Activated CD8-positive, alpha-beta memory T cell treated with anti-CD3 and anti-CD28 coated beads, Interleukin-2, amount 10 ng/mL, durations not matched to agents 7 days and 5 days (primary cell): ENCODE measurements around the gene PDS5A. TPM values are rescaled to one million over a fixed set of nuclear protein-coding genes. Genes with fewer than 3 reads are reported as not detected.
"Not testable (repeated sequence)": the region's sequence is repeated elsewhere in the genome, so short reads cannot be mapped to it uniquely, and the experiment has no call there.

Experiments used
- ATAC-seq: fragments of 150-1000 bp; cut with Tn5 transposase; one replicate; pipeline ENCODE4 v1.10.0; 2021; ENCODE audit warnings: moderate library complexity
- CTCF ChIA-PET: fragments of 350-600 bp; sonication (Branson Sonifier 250); formaldehyde crosslinking; loops from one replicate; lab custom pipeline; 2021; ENCODE audit warnings: antibody characterized with exemption; lab: Charles Lee
- DNase-seq: peaks from one replicate; pipeline ENCODE4 v3.0.0-alpha.2; 2020
- H3K27ac Mint-ChIP-seq: one replicate; pipeline ENCODE4 v1.8.0; 2021; ENCODE audit warnings: mild to moderate bottlenecking, mixed read lengths
- H3K27me3 Mint-ChIP-seq: one replicate; pipeline ENCODE4 v1.8.0; 2021; ENCODE audit warnings: mixed read lengths
- H3K36me3 Mint-ChIP-seq: one replicate; pipeline ENCODE4 v1.8.0; 2021; ENCODE audit warnings: mild to moderate bottlenecking, mixed read lengths
- H3K4me1 Mint-ChIP-seq: one replicate; pipeline ENCODE4 v1.8.0; 2021; ENCODE audit warnings: mixed read lengths
- H3K4me3 Mint-ChIP-seq: one replicate; pipeline ENCODE4 v1.8.0; 2021; ENCODE audit warnings: mild to moderate bottlenecking, moderate library complexity, mixed read lengths
- H3K9me3 Mint-ChIP-seq: one replicate; pipeline ENCODE4 v1.8.0; 2022; ENCODE audit warnings: low read depth, mixed read lengths
- total RNA-seq, 2 experiments: library from RNA; stranded (reverse); gene quantifications; one replicate each; pipeline ENCODE4 v1.2.3, GENCODE V29; 2021

The PDS5A gene
- total RNA-seq, 2 experiments from 2014 or later, result 115 to 116 TPM

GRCh38 chr4:39825090-39825489 is 152.6 kb downstream of the PDS5A start:
- Mint-ChIP-seq H3K27me3 (no peaks in the 10 kb centered on the region), H3K4me3 (no peak overlapping the region), H3K27ac (no peak overlapping the region), H3K9me3 (no peaks in the 10 kb centered on the region), H3K36me3 (peaks cover 39% of the 10 kb centered on the region), H3K4me1 (no peaks in the 10 kb centered on the region)
- CTCF ChIA-PET, result no interaction called here
- DNase-seq (no peak), ATAC-seq (no peak)

GRCh38 chr4:39823191-39823590 is 154.5 kb downstream of the PDS5A start:
- ATAC-seq (no peak), DNase-seq (no peak)
- H3K27me3 Mint-ChIP-seq, result no peaks in the 10 kb centered on the region
- H3K4me1 Mint-ChIP-seq, result no peaks in the 10 kb centered on the region
- CTCF ChIA-PET, result no interaction called here
- peaks cover 26% of the 10 kb centered on the region for H3K36me3 Mint-ChIP-seq
- no peak overlapping the region for H3K4me3 Mint-ChIP-seq
- no peak overlapping the region for H3K27ac Mint-ChIP-seq
- H3K9me3 Mint-ChIP-seq, result no peaks in the 10 kb centered on the region

- Mint-ChIP-seq H3K36me3 (peaks cover 23% of the 10 kb centered on the region), H3K27me3 (no peaks in the 10 kb centered on the region), H3K4me1 (no peaks in the 10 kb centered on the region), H3K9me3 (no peaks in the 10 kb centered on the region), H3K4me3 (no peak overlapping the region), H3K27ac (no peak overlapping the region)
- CTCF ChIA-PET, result no interaction called here
- no peak for DNase-seq
- no peak for ATAC-seq
These were observed 155.0 kb downstream of the PDS5A start for GRCh38 chr4:39822662-39823061.

GRCh38 chr4:39821951-39822350 is 155.8 kb downstream of the PDS5A start:
- no peak for ATAC-seq
- no peaks in the 10 kb centered on the region for H3K4me1 Mint-ChIP-seq
- CTCF ChIA-PET, result no interaction called here
- no peaks in the 10 kb centered on the region for H3K27me3 Mint-ChIP-seq
- H3K36me3 Mint-ChIP-seq, result peaks cover 21% of the 10 kb centered on the region
- H3K27ac Mint-ChIP-seq, result no peak overlapping the region
- no peak for DNase-seq
- H3K4me3 Mint-ChIP-seq, result no peak overlapping the region
- no peaks in the 10 kb centered on the region for H3K9me3 Mint-ChIP-seq

GRCh38 chr4:39820186-39820585 is 157.5 kb downstream of the PDS5A start:
- Mint-ChIP-seq H3K27ac (no peak overlapping the region), H3K27me3 (no peaks in the 10 kb centered on the region), H3K9me3 (no peaks in the 10 kb centered on the region), H3K4me1 (no peaks in the 10 kb centered on the region), H3K4me3 (no peak overlapping the region), H3K36me3 (peaks cover 19% of the 10 kb centered on the region)
- no peak for ATAC-seq
- DNase-seq, result no peak
- CTCF ChIA-PET, result no interaction called here

- Mint-ChIP-seq H3K27me3 (no peaks in the 10 kb centered on the region), H3K9me3 (no peaks in the 10 kb centered on the region), H3K4me1 (no peaks in the 10 kb centered on the region), H3K4me3 (no peak overlapping the region), H3K36me3 (peaks cover 11% of the 10 kb centered on the region), H3K27ac (no peak overlapping the region)
- CTCF ChIA-PET, result no interaction called here
- no peak for DNase-seq
- no peak for ATAC-seq
These were observed 159.1 kb downstream of the PDS5A start for GRCh38 chr4:39818646-39819045.

- Mint-ChIP-seq H3K27ac (peak overlapping the region; percentile 79), H3K4me1 (no peaks in the 10 kb centered on the region), H3K9me3 (peaks cover 4% of the 10 kb centered on the region), H3K4me3 (peak overlapping the region; percentile 51), H3K27me3 (no peaks in the 10 kb centered on the region), H3K36me3 (peaks cover 8% of the 10 kb centered on the region)
- CTCF ChIA-PET, result no interaction called here
- peak; percentile 38 for ATAC-seq
- peak; percentile 48 for DNase-seq
These were observed 163.1 kb downstream of the PDS5A start for GRCh38 chr4:39814403-39815185.

GRCh38 chr4:39813761-39814160 is 163.9 kb downstream of the PDS5A start:
- ATAC-seq, DNase-seq, H3K36me3 Mint-ChIP-seq, CTCF ChIA-PET, H3K4me1 Mint-ChIP-seq, H3K27me3 Mint-ChIP-seq, H3K4me3 Mint-ChIP-seq, H3K9me3 Mint-ChIP-seq: not testable (repeated sequence)
- H3K27ac Mint-ChIP-seq, result peak overlapping the region; percentile 79

- peak overlapping the region; percentile 62 for H3K27ac Mint-ChIP-seq
- CTCF ChIA-PET, H3K4me3 Mint-ChIP-seq, H3K27me3 Mint-ChIP-seq, H3K9me3 Mint-ChIP-seq, H3K36me3 Mint-ChIP-seq, H3K4me1 Mint-ChIP-seq, ATAC-seq, DNase-seq: not testable (repeated sequence)
These were observed 164.7 kb downstream of the PDS5A start for GRCh38 chr4:39813033-39813432.

- Mint-ChIP-seq H3K4me1 (no peaks in the 10 kb centered on the region), H3K9me3 (peaks cover 6% of the 10 kb centered on the region), H3K27me3 (no peaks in the 10 kb centered on the region), H3K36me3 (peaks cover 8% of the 10 kb centered on the region), H3K27ac (peak overlapping the region; percentile 30), H3K4me3 (no peak overlapping the region)
- ATAC-seq (peak; percentile 31), DNase-seq (no peak)
- CTCF ChIA-PET, result interaction anchor here (1.4 kb wide), 2 partner anchors 13 to 16 kb away, joined by 3 read pairs; no protein-coding TSS in a partner anchor
These were observed 165.2 kb downstream of the PDS5A start for GRCh38 chr4:39812500-39812899.

- Mint-ChIP-seq H3K27me3 (no peaks in the 10 kb centered on the region), H3K9me3 (peaks cover 6% of the 10 kb centered on the region), H3K4me3 (no peak overlapping the region), H3K27ac (no peak overlapping the region), H3K4me1 (no peaks in the 10 kb centered on the region), H3K36me3 (peaks cover 8% of the 10 kb centered on the region)
- CTCF ChIA-PET, result interaction anchor here (1.0 kb wide), 1 partner anchor 120 kb away, joined by 3 read pairs; no protein-coding TSS in a partner anchor
- no peak for ATAC-seq
- DNase-seq, result no peak
These were observed 169.4 kb downstream of the PDS5A start for GRCh38 chr4:39808231-39808749.

- H3K4me3 Mint-ChIP-seq, result no peak overlapping the region
These were observed 175.7 kb downstream of the PDS5A start for GRCh38 chr4:39802005-39802404.

GRCh38 chr4:39792976-39793375 is 184.7 kb downstream of the PDS5A start:
- H3K4me1 Mint-ChIP-seq, H3K27ac Mint-ChIP-seq, H3K27me3 Mint-ChIP-seq, H3K4me3 Mint-ChIP-seq, H3K9me3 Mint-ChIP-seq, ATAC-seq, H3K36me3 Mint-ChIP-seq, CTCF ChIA-PET: not testable (repeated sequence)
- peak; percentile 22 for DNase-seq

More at GRCh38 chr4:39802005-39802404, 175.7 kb downstream of the PDS5A start:
- Mint-ChIP-seq H3K36me3 (no peaks in the 10 kb centered on the region), H3K9me3 (no peaks in the 10 kb centered on the region), H3K27ac (no peak overlapping the region), H3K27me3 (no peaks in the 10 kb centered on the region), H3K4me1 (no peaks in the 10 kb centered on the region)
- ATAC-seq (no peak), DNase-seq (no peak)
- CTCF ChIA-PET, result no interaction called here

GRCh38 chr4:39792529-39792928 is 185.2 kb downstream of the PDS5A start:
- Mint-ChIP-seq H3K4me1 (no peaks in the 10 kb centered on the region), H3K4me3 (no peak overlapping the region), H3K27me3 (no peaks in the 10 kb centered on the region), H3K27ac (no peak overlapping the region), H3K36me3 (no peaks in the 10 kb centered on the region), H3K9me3 (no peaks in the 10 kb centered on the region)
- CTCF ChIA-PET, result no interaction called here
- DNase-seq (peak; percentile 34), ATAC-seq (no peak)
